GM18873 (cell line): Measurements from ENCODE around the gene DAPK1.
A peak's percentile ranks its signal among the peaks of the same experiment; 100 is the strongest.

ENCODE experiments used
- ATAC-seq: cut with Tn5 transposase; IDR thresholded peaks from one replicate; pipeline ENCODE4 v1.9.1; 2021; ENCODE audit warnings: mild to moderate bottlenecking, moderate library complexity, moderate number of reproducible peaks; ENCODE audit not compliant: unreplicated experiment, low FRiP score

DAPK1 gene

DNA sequence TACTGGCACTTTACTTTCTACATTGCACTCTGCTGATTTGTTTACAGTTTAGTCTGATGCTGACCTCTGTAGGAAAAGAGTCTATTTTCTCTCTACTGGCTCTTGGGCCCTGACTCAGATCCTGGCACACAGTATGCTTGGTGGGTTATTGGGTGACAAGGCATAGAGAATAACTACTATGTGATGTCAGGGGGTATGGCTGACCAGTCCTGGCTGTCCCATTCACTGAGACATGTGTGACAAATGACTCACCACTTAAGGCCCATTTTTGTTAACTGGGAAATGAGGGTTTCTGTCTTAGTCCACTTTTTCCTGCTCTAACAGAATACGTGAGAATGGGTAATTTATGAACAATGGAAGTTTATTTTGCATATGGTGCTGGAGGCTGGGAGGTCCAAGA lies 66.4 kb downstream of the DAPK1 start:
- ATAC-seq: no peak

DNA sequence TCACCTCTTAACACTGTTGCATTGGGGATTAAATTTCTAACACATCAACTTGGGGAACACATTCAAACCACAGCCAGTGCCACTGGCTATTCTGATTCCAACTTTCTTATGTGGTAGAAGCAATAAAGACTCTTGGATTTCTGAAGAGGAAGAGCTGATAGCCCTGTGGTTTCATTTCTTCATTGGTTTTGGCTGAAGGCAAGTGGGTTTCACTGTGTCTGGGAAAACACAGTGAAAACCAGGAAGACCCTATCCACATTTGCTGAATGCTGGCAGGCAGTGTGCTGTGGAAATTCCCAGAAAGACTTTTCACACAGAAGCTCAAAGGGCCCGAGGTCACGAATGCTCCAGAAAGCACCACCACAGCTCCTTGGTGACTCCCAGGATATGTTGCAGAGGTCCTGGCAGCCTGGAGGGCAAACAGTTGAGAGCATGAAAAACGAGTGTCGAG lies 67.1 kb downstream of the DAPK1 start:
- ATAC-seq: no peak

DNA sequence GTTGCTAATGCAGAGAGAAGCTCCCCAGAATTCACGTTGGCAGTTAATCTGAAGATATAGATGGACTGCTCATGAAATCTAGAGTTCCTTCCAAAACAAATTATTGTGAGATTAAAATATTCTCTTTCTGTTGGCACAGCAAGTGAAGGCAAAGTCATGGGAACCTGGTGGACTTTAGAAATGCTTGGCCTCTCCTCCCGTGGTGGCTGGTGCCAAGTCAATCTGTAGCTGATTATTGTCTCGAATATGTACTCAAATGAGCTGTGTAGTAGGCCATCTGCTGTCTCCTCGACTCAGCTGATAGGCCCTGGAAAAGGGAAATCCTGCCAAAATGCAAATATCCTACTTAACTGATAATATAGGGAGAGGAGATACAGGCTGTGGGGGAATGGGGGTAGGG lies 69.3 kb downstream of the DAPK1 start:
- ATAC-seq: no peak

DNA sequence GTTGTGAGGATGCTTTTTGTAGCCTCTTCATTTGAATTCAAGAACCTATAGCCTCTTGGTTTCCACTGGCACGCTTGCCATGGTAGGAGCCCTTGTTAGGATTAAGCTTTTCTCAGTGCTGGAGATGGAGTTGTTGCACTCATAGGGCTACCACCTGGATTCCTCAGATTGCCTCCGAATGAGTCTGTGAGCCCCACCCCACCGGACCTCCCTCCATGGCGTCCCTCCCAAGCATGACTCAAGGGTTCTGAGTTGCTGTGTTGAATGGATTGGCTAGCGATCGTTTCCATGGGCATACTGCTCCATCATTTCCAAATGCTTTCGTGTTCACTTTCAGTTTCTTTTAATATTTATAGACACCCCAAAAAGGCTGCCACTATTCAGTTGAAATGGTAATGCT lies 69.9 kb downstream of the DAPK1 start:
- no peak for ATAC-seq

DNA sequence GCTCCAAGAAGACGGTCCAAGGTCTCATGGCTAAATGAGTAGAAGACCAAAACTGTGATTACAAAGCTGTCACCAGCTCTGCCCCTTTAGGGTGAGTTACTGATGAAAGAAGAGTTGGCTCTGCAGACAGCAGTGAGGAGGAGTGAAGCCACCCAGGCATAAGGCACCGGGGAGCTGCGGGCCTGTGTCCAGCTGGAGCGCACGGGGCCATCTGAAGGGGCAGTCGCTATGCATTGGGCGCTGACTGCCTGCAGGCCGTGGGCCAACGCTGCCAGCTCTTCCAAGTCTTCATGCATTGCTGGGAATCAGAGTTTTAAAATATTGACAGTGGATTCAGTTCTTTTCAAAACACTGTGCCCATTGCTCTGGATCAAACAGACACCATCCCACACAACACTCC lies 70.3 kb downstream of the DAPK1 start:
- ATAC-seq: no peak

DNA sequence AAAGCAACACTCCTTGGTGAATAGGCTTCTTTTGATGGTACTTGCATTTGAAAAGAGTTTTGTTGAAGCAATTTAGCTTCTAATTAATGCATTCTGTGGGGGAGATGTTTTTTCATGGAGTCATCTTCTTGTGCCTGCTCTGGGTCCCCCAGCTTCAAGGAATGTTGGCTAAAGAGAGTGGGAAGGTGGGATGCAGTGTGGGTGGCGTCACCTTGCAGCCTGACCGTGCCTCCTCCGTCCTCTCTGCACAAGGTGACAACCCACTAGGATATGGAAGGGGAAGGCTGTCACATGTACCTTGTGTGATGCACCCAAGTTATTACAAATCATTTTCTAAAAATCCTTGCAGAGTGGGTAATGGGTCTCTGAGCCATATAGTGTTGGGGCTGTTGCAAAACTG lies 70.7 kb downstream of the DAPK1 start:
- ATAC-seq: no peak

DNA sequence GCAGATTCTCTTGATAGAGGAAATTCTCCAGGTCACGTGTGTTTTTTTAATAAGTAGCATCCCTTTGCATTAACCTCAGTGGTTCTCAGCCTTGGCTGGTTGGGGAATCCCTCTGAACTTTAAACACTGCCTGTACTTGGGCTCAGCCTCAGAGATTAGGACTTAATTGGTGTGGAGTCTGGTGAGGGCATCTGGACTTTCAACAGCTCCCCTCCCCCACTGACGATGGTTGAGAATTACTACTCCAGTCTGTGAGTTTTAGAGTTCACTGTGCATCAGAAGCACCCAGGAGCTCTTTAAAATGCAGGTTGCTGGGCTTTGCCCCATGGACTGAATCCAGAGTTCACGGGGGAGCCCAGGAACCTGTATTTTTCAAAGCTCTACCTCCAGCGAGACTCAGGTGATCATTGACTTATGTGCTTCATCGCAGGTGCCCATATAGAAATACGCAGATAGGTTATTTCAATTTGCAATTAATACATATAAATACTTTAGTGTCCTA lies 71.4 kb downstream of the DAPK1 start:
- no peak for ATAC-seq

DNA sequence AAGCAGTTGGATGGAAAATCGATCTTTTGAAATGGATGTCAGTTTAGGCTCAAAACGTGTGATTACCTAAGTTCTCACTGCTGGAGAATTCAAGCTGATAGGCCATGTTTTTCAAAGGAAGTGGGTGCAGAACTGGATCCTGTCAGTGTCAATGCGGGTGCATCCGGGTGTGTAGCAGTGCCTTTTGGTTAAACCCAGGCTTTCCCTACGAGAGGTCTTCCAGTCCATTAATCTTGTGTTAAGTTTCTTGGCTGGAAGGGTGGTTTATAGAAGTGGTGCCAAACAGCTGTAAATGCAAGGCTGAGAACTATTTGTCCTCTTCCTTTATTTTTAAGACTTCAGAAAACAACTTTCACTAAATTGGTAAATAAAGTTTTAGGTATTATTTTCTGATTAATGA lies 71.9 kb downstream of the DAPK1 start:
- ATAC-seq: no peak

DNA sequence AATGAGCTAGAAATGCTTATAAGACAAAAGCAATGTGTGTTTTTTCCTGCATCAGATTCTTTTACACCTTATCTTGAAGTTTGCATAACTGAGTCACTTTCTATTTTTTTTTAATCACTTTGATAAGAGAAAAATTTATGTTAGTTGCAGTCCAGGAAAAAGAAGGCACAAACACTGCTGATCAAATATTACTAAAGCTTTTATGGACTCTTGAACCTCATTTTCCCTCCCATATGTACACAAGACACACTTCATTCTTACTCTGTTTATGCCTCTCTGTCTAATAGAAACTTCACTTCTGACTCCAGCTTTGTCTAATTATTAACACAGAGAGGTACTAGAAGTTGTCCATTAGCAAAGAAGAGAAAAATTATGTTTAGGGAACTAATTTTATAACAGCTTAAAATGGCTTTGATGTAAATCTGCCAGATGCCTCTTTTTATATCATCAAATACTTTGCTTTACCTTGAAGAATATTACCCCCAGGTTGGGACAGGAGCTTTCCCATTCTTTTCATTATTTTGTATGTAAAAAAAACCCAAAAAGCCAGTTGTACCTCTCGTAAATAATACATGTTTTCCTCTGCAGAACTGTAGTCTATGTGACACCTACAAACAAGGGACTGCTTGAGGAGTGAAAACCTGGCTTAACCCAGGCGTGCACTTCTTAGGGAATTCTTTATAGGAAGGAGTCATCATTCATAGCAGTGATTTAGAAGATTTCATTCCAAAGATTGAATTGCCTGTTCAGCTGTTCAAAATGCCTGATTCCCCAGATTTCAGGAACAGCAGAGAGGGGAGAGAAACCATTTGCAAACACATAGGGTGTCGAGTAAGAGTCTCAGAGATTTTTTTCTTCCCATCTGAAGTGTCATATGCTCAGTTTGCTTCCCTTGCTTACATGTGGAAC lies 72.6 kb downstream of the DAPK1 start:
- peak; percentile 66 for ATAC-seq

DNA sequence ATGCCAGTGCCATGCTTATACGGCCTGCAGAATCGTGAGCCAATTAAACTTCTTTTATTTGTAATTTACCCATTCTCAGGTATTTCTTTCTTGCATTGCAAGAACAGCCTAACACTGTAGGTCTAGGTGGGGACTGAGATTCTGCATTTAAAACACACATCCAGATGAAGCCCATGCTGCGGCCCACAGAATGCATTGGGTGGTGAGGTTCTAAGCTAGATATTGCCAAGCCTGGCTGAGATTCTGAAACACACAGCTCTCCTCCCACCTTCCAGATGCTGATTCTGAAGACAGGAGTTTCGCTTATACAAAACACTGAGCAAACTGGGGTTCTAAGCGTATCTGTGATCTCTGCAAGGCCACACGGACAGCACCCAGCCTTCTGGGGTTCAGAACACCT lies 75.1 kb downstream of the DAPK1 start:
- ATAC-seq: no peak

DNA sequence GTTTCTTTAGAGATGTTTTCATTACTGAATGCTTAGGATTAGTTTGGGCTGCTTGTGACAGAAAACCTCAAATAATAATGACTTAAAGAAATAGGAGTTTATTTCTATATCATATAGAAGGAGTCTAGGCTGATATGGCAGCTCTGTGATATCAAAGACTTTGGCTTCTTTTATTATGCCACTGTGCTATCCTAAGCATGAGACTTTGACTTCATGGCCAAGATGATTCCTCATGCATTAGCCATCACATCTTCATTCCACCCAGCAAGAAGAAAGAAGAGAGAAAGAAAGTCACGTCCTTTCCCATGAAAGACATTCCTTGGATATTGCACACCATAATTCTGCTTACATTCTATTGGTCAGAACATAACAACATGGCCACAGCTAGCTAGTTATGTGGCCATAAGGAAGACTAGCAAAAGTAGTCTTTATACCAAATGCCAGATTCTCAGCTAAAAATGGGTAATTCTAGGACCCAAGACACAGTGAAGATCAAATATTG lies 76.2 kb downstream of the DAPK1 start:
- no peak for ATAC-seq

DNA sequence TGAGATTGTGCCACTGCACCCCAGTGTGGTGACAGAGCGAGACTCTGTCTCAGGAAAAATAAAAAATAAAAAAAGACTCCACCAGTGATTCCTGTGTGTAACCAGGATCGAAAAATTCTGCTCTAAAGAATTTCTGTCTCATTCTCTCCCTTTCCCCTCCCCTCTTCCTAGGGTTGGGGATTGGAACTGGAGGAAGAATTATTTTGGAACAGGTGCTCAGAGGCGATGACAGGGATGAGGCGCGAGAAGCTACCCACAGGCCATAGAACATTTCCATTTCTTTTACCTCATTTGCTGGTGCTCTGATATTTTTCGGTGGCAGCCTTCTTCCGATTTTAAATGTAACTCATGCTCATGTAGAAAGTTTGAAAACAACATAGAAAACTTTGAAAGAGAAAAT lies 80.1 kb downstream of the DAPK1 start:
- ATAC-seq: no peak

DNA sequence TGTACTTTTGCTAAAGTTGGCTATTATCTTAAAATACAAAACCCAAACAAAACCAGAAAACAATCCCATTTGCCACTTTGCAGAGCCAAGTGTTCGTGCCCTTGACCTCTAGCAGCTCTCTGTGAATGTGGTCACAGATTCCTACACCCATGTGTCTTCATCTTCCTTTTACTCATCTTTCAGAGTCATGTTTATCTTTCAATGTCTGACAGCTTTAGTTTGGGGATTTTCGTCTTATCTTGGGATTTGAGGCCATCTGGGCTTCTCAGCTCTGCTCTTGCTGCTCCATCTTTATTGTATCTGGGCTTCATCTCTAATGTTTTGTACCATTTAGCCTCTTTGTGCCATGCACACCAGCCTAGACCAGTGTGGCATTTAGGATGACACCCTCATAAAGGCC lies 81.0 kb downstream of the DAPK1 start:
- ATAC-seq: no peak

DNA sequence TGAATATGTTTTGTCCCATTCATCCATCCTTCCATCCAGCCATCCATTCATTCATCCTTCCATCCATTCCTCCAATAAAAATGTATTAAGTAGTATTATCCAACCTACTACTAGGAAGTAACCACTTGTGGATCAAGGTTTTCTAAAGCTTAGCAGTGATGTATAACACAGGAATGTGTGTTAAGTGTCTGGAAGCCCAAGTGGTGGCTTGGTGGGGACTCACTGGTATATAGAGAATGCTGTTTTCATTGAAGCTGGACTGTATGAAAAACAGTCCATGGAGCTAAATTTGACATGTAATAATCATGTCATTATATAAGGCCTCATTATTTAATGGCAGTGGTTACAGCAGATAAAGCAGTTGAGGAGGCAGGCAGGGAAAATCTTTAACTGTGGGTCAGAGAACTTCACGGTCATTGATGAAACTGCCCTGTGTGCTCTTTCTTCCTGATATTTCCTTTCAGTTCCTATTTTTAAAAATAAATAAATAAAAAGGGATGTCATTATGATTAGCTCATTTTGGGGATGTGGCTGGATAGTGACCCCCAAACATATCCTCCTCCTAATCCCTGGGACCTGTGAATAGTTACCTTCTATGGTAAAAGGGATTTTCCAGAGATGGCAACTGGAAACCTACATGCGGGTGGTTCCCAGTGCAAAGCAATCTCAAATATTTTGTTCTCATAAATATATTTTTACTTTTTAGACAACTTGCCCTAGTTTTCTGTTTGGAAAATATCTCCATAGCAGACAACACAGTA lies 82.3 kb downstream of the DAPK1 start:
- ATAC-seq: no peak

DNA sequence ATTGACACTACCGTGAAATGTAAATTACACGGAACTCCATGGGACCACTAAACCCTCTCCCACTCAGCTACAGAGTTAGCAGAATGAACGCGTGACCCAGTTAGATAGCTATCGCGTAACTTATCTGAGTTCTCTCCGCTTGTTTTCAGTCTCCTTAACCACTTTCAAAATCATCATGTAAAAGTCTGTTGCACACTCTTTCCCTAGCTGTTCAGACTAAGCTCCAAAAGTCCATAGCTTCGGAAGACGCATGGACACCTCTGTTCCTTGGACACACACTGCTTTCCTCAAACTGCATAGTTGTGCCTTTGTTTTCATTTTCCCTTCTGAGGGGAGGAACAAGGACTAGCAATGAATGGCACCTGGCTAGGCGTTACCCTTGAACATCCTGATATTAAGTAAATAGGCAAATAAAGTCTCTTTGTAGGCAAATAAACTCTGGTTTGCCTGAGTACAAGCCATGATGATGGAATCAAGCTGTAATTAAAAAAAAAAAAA lies 83.3 kb downstream of the DAPK1 start:
- ATAC-seq: no peak

DNA sequence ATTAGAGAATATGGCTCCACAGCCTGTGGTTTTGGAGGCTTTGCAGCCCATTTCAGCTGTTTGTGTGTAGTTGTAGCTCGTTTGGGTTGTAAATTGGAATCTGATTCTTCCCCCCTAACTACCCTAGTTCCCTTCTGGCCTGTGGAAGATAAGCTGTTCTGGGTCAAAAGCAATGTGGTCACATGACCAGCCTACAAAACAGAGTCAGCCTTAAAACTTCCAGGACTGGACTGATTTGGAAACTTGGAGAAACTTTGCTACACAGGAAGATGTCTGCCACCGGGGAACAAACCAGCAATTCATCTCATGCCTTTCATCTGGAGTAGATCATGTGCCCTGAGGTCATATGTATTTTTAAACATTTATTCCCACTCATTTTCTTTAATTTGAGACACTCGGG lies 83.8 kb downstream of the DAPK1 start:
- ATAC-seq: no peak

DNA sequence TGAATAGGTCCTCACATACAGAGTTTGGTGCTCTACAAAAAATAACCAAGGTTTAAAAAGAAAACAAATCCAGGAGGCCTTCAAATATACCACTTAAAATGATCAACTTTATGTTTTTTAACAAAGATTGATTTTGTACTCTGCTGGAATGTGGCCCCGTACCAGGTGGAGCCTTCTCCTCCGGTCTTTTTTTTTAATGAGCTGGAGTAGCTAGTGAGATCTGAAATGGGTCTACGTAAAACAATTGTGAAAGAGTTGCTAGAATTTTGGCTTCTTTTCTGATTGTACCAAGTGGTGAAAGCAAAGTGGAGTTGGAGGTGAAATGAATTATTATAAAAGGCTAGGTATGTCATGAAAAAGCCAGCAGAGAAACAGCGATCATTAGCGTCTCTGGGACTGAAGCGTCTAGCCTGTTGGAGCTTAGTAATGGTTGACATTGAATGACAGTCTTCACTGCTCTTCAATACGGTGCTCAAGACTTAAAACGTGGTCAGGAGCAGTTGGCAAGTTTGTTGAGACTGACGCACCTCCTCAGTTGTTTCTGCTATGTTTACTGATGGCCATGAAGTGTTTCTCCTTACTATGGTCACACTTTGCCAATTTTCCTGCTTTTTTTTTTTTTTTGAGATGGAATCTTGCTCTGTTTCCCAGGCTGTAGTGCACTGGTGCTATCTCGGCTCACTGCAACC lies 84.4 kb downstream of the DAPK1 start:
- ATAC-seq: no peak

DNA sequence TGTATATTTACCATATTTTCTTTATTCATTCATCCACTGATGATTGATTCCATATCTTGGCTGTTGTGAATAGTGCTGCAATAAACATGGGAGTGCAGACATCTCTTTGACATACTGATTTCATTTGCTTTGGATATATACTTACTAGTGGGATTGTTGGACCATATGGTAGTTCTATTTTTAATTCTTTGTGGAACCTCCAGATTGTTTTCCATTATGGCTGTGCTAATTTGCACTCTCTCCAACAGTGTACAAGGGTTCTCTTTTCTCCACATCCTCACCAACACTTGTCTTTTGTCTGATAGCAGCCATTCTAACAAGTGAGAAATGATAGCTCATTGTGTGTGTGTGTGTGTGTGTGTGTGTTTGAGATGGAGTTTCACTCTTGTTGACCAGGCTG lies 86.7 kb downstream of the DAPK1 start:
- no peak for ATAC-seq

DNA sequence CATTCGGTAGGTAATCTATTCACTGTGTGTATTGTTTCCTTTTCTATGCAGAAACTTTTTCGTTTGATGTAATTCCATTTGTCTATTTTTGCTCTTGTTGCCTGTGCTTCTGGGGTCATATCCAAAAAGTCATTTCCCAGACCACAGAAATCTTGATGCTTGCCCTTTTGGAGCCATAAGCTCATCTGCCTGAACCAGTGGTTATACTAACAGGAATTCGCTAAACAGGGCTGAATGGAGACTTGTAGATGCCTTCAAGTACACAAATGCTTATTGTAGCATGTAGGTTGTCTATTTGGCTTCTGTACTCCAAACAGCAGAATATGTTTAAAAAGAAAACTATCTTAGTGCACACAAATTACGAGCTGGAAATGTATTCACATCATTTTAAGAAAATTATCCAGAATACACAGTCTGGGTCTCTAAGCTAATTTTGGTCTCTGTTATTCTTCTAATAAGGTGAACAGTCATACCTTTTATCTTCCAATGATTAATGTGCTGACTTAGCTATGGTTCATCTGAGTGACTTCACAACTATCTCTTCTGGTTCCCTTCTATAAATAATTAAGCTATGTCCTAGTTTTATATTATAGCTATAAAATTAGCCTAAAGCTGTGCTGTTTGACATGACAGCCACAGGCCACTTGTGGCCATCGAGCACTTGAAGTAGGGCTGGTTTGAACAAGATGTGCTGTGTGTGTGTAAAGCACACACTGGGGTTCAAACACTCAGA lies 87.6 kb downstream of the DAPK1 start:
- ATAC-seq: no peak
